Esophagus muscularis mucosa (tissue), 4 donors: ENCODE measurements around the gene ZNF618. TPM values are rescaled to one million over a fixed set of nuclear protein-coding genes. Genes with fewer than 3 reads are reported as not detected.
"Not testable (repeated sequence)": the region's sequence is repeated elsewhere in the genome, so short reads cannot be mapped to it uniquely, and the experiment has no call there.

Experiments used
- DNase-seq: peaks from one replicate; pipeline ENCODE4 v3.0.0-alpha.2; 2017; ENCODE audit errors: extremely low spot score
- H3K27ac ChIP-seq, 4 donors: fragments of 200-600 bp; sonication (generic); replicated peaks in 1 of 4; 1 replicate in 3 of 4; 2 replicates in 1 of 4; pipeline ENCODE4 v1.5.1; 2016 to 2019; ENCODE audit warnings: mild to moderate bottlenecking in 1 of 4
- H3K27me3 ChIP-seq, 4 donors: fragments of 200-600 bp; sonication (generic); one replicate each; pipeline versions ENCODE4 v1.5.1 to v1.6.0; 2016 to 2019
- H3K36me3 ChIP-seq, 4 donors: fragments of 200-600 bp; sonication (generic); one replicate each; pipeline ENCODE4 v1.5.1; 2016 to 2019
- H3K4me1 ChIP-seq, 4 donors: fragments of 200-600 bp; sonication (generic); one replicate each; pipeline ENCODE4 v1.5.1; 2016 to 2019
- H3K4me3 ChIP-seq, 4 donors: fragments of 200-600 bp; sonication (generic); 1 replicate in 2 of 4; 2 replicates in 2 of 4; pipeline ENCODE4 v1.5.1; 2016 to 2019; ENCODE audit warnings: mild to moderate bottlenecking in 4 of 4, moderate library complexity in 1 of 4
- H3K9me3 ChIP-seq, 4 donors: fragments of 200-600 bp; sonication (generic); 1 replicate in 3 of 4; 2 replicates in 1 of 4; pipeline ENCODE4 v1.5.1; 2016 to 2019
- EP300 ChIP-seq: sonication (generic); formaldehyde crosslinking; IDR thresholded peaks from one replicate; pipeline ENCODE4 v1.6.1; 2017; ENCODE audit warnings: antibody characterized with exemption
- POLR2A ChIP-seq: fragments of 450-650 bp; IDR thresholded peaks from one replicate; pipeline ENCODE4 v1.6.1; 2017; ENCODE audit warnings: antibody characterized with exemption, moderate library complexity, mild to moderate bottlenecking, low read depth
- POLR2AphosphoS5 ChIP-seq, 2 donors: sonication (generic); formaldehyde crosslinking; IDR thresholded peaks; one replicate each; pipeline ENCODE4 v1.6.1; 2017; ENCODE audit warnings: antibody characterized with exemption in 2 of 2
- WGBS: methylation state at CpG from one replicate; pipeline ENCODE4 v1.1.5; 2018; 5-methylcytosine and 5-hydroxymethylcytosine counted together
- intact Hi-C: fragments of 100-400 bp; cut with DNase I; formaldehyde crosslinking; loops from one replicate; pipeline ENCODE4 v1.15.1; 2023
- total RNA-seq, 4 donors: library from RNA; depleted of rRNA; stranded (reverse); fragments of >200 nt; gene quantifications; one replicate each; pipeline versions ENCODE4 v1.1.0 to v1.2.1, GENCODE V29; 2016
- TF ChIP-seq, protein P1 (sequence below), 3 experiments: fragments of 200-600 bp in 2 of 3; fragments of 450-650 bp in 1 of 3; sonication (generic) in 2 of 3; IDR thresholded peaks; one replicate each; pipeline ENCODE4 v1.5.1; 2017 to 2019; ENCODE audit warnings: antibody characterized with exemption in 3 of 3, mild to moderate bottlenecking in 2 of 3, moderate library complexity in 1 of 3

The ZNF618 gene
- total RNA-seq, 4 donors from 2014 or later, result 1.2 to 4.5 (median 2.6) TPM

DNA sequence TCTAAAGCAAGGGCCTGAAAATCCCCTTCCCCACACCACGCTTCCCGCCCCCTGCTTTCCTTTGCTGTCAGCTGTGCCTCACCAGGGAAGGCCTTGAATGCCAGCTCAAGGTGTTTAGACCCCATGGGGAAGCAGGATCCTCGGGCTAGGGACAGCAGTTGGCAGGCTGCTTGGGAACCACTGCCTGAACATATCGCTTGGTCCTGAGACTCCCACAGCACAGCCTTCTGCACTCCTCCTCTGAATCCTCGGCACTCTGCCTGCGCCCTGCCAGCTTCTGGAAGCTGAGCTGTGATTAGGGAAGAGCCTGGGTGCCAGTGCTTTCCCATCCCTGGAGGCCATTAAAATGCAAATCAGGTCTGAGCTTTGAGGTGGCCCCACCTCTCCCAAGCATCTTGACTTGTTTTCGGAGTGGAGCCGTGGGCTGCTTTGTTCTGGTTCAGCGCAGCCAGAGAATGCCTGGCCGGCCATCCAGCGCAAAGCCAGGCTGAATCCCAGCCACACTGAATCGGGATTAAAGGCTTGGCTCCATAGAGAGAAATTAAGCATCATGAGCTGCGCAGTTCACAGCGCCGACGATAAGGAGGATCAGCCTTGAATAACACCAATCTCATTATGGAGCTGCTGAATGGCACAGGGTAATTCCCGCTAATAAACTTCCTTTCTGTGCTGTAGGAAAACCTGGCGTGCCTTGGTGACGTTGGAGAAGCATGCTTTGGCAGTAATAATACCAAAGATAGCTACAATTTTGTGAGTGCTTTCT, 162.0 kb downstream of the ZNF618 start:
- H3K27ac ChIP-seq, result no peak overlapping the region
- peaks cover 0 to 42% (median 27%) of the 10 kb centered on the region in 4 donors for H3K36me3 ChIP-seq
- no peak overlapping the region for H3K4me3 ChIP-seq
- no peaks in the 10 kb centered on the region for H3K27me3 ChIP-seq
- intact Hi-C loops, result no loop called here
- H3K4me1 ChIP-seq, result no peaks in the 10 kb centered on the region
- peak; percentile 82 for DNase-seq
- WGBS, result 86% methylated on average over 19 of the region's 19 CpGs
- TF ChIP-seq, protein P1, sequence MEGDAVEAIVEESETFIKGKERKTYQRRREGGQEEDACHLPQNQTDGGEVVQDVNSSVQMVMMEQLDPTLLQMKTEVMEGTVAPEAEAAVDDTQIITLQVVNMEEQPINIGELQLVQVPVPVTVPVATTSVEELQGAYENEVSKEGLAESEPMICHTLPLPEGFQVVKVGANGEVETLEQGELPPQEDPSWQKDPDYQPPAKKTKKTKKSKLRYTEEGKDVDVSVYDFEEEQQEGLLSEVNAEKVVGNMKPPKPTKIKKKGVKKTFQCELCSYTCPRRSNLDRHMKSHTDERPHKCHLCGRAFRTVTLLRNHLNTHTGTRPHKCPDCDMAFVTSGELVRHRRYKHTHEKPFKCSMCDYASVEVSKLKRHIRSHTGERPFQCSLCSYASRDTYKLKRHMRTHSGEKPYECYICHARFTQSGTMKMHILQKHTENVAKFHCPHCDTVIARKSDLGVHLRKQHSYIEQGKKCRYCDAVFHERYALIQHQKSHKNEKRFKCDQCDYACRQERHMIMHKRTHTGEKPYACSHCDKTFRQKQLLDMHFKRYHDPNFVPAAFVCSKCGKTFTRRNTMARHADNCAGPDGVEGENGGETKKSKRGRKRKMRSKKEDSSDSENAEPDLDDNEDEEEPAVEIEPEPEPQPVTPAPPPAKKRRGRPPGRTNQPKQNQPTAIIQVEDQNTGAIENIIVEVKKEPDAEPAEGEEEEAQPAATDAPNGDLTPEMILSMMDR (IDR thresholded peaks at IDR 0.05), result no peak
- TF ChIP-seq POLR2AphosphoS5 (IDR thresholded peaks at IDR 0.05), result no peak
- TF ChIP-seq POLR2A, result no peak
- no peak for TF ChIP-seq EP300
- H3K9me3 ChIP-seq, result peaks cover 0 to 3% (median 0%) of the 10 kb centered on the region in 4 donors

DNA sequence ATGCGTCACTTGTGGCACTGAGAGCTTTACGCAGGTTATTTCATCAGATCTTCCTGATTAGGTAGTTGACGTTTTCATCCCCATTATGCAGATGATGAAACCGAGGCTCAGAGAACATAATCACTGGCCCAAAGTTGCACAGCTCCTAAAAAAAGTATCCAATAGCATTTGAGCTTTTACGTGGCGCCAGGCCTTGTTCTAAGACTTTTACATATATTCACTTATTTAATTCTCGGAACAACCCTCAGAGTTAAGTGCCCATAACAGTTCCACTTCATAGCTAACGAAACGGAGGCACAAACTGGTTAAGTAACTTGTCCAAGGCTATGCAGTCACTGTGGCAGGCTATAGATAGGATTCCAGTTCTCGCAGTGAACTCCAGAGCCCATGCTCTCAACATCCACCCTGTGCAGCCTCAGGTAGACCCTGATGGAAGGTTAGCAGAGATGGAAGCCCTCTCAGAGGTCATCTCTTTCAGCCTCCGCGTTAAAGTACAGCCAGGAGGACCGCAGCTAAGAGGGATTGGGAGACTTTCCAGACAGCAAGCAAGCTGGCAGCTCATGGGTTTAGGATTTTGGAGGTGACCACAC, 162.7 kb downstream of the ZNF618 start:
- intact Hi-C loops, result no loop called here
- peaks cover 0 to 4% (median 3%) of the 10 kb centered on the region in 4 donors for H3K9me3 ChIP-seq

DNA sequence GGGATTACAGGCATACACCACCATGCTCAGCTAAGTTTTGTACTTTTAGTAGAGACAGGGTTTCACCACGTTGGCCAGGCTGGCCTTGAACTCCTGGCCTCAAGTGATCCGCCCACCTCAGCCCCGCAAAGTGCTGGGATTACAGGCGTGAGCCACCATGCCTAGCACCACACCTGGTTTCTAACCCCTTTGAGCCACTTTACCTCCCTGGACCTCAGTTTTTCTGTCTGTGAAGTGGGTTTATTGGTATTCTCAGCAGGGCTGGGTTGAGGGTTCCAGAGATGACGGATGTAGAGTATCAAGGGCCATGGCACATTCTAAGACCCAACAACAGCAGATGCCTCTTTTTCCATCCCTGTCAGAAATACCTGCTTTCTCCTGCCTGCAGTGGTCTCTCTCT, 163.4 kb downstream of the ZNF618 start:
- no peaks in the 10 kb centered on the region for H3K27me3 ChIP-seq
- H3K4me1 ChIP-seq, result no peaks in the 10 kb centered on the region
- intact Hi-C loops, result no loop called here
- H3K27ac ChIP-seq, result no peak overlapping the region
- no peak for DNase-seq
- no peak for TF ChIP-seq POLR2A
- TF ChIP-seq EP300, result no peak
- no peak overlapping the region for H3K4me3 ChIP-seq
- peaks cover 0 to 5% (median 4%) of the 10 kb centered on the region in 4 donors for H3K9me3 ChIP-seq
- 93% methylated on average over 5 of the region's 5 CpGs for WGBS
- H3K36me3 ChIP-seq, result peaks cover 0 to 39% (median 24%) of the 10 kb centered on the region in 4 donors

More for the DNA sequence above, 162.7 kb downstream of the ZNF618 start:
- Histone ChIP-seq H3K4me1 (no peaks in the 10 kb centered on the region), H3K4me3 (no peak overlapping the region), H3K27ac (no peak overlapping the region), H3K27me3 (no peaks in the 10 kb centered on the region), H3K36me3 (peaks cover 0 to 42% (median 27%) of the 10 kb centered on the region in 4 donors)
- WGBS, result 95% methylated on average over 13 of the region's 13 CpGs
- TF ChIP-seq POLR2A (no peak), EP300 (no peak)
- peak; percentile 53 for DNase-seq

DNA sequence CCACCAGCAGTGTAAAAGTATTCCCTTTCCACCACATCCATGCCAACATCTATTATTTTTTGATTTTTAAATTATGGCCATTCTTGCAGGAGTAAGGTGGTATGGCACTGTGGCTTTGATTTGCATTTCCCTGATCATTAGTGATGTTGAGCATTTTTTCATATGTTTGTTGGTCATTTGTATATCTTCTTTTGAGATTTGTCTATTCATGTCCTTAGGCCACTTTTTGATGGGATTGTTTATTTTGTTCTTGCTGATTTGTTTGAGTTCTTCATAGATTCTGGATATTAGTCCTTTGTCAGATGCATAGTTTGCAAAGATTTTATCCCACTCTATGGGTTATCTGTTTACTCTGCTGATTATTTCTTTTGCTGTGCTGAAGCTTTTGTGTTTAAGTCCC, 167.6 kb downstream of the ZNF618 start:
- H3K4me1 ChIP-seq, DNase-seq, H3K4me3 ChIP-seq, intact Hi-C loops, H3K27ac ChIP-seq, H3K27me3 ChIP-seq: not testable (repeated sequence)
- peaks cover 0 to 10% (median 3%) of the 10 kb centered on the region in 4 donors for H3K9me3 ChIP-seq
- peaks cover under 1 to 22% (median 4%) of the 10 kb centered on the region in 4 donors for H3K36me3 ChIP-seq

DNA sequence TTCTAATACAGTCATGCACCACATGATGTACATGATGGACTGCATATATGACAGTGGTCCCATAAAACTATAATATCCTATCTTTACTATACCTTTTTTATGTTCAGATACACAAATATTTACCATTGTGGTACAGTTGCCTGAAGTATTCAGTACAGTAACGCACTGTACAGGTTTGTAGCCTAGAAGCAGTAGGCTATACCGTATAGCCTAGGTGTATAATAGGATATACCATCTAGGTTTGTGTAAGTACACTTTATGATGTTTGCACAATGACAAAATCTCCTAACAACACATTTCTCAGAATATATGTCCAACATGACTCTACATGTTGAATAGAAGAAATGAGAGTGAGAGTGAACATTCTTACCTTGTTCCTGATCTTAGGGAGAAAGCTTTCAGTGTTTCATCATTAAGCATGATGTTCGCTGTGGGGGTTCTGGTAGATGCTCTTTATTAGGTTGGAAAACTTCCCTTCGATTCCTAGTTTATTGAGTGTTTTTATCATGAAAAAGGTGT, 170.2 kb downstream of the ZNF618 start:
- TF ChIP-seq EP300 (no peak), POLR2A (no peak), POLR2AphosphoS5 (IDR thresholded peaks at IDR 0.05) (no peak)
- TF ChIP-seq, protein P1 (IDR thresholded peaks at IDR 0.05), result no peak
- intact Hi-C loops, result no loop called here
- no peak for DNase-seq
- Histone ChIP-seq H3K4me3 (no peak overlapping the region), H3K27ac (no peak overlapping the region), H3K36me3 (peaks cover 5 to 39% (median 16%) of the 10 kb centered on the region in 4 donors), H3K27me3 (no peaks in the 10 kb centered on the region), H3K9me3 (peaks cover 0 to 10% (median 3%) of the 10 kb centered on the region in 4 donors), H3K4me1 (no peaks in the 10 kb centered on the region)
- WGBS, result 96% methylated on average over 4 of the region's 4 CpGs

DNA sequence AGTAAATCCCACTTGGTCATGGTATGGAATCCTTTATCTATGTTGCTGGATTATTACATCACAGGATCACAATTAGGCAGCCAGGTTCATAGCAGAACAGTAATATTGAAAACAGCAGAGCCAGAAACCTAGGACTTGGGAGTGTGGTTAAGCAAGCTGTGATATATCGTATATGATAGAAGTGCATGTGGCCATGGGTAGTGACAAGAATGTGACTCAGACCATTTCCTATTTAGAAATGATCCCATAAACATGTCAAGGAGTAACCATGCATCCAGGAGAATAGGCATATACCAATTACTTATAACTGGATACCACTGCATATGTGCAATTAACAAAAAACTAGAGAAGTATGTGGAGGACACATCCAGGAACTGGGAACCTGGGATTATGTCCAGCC, 170.8 kb downstream of the ZNF618 start:
- intact Hi-C loops, result no loop called here
- H3K27me3 ChIP-seq, result no peaks in the 10 kb centered on the region
- no peak overlapping the region for H3K27ac ChIP-seq
- no peak for DNase-seq
- no peaks in the 10 kb centered on the region for H3K4me1 ChIP-seq
- H3K9me3 ChIP-seq, result peaks cover 0 to 10% (median 3%) of the 10 kb centered on the region in 4 donors
- no peak for TF ChIP-seq EP300
- no peak for TF ChIP-seq POLR2A
- TF ChIP-seq POLR2AphosphoS5 (IDR thresholded peaks at IDR 0.05), result no peak
- TF ChIP-seq, protein P1 (IDR thresholded peaks at IDR 0.05), result no peak
- H3K4me3 ChIP-seq, result no peak overlapping the region
- H3K36me3 ChIP-seq, result peaks cover 5 to 45% (median 16%) of the 10 kb centered on the region in 4 donors
- WGBS, result 100% methylated on average over 1 of the region's 1 CpG
